Measurements from ENCODE around the gene CXXC5. TPM values are rescaled to one million over a fixed set of nuclear protein-coding genes. Genes with fewer than 3 reads are reported as not detected.
A peak's percentile ranks its signal among the peaks of the same experiment; 100 is the strongest.

CXXC5 gene
- total RNA-seq, 1 experiment from 2014 or later, result 7.8 TPM

GRCh38 chr5:139708434-139708861 is 60.3 kb downstream of the CXXC5 start:
- Mint-ChIP-seq H3K36me3 (ENCODE audit: insufficient read depth, unreplicated experiment) (peaks cover 7% of the 10 kb centered on the region), H3K27ac (ENCODE audit: low read depth, unreplicated experiment) (no peak overlapping the region), H3K4me3 (ENCODE audit: unreplicated experiment) (no peak overlapping the region), H3K9me3 (ENCODE audit: unreplicated experiment) (no peaks in the 10 kb centered on the region), H3K4me1 (ENCODE audit: insufficient read depth, unreplicated experiment) (no peaks in the 10 kb centered on the region), H3K27me3 (ENCODE audit: insufficient read depth, unreplicated experiment) (peaks cover 16% of the 10 kb centered on the region)
- no TSS peak for BruUV-seq (replicated peaks)
- ChIA-PET POLR2A (interaction anchor here (0.6 kb wide), 1 partner anchor 21 kb away, joined by 3 read pairs; no protein-coding TSS in a partner anchor), CTCF (interaction anchor here (0.6 to 1.8 kb wide), 8 partner anchors 27 to 403 kb away, joined by 3 to 6 read pairs (median 4); no protein-coding TSS in a partner anchor)
- TF ChIP-seq CTCF (IDR thresholded peaks at IDR 0.05; ENCODE audit: unreplicated experiment), result no peak
- DNase-seq (ENCODE audit: unreplicated experiment), result no peak
- intact Hi-C loops (cut with micrococcal nuclease), result no loop called here

DNA sequence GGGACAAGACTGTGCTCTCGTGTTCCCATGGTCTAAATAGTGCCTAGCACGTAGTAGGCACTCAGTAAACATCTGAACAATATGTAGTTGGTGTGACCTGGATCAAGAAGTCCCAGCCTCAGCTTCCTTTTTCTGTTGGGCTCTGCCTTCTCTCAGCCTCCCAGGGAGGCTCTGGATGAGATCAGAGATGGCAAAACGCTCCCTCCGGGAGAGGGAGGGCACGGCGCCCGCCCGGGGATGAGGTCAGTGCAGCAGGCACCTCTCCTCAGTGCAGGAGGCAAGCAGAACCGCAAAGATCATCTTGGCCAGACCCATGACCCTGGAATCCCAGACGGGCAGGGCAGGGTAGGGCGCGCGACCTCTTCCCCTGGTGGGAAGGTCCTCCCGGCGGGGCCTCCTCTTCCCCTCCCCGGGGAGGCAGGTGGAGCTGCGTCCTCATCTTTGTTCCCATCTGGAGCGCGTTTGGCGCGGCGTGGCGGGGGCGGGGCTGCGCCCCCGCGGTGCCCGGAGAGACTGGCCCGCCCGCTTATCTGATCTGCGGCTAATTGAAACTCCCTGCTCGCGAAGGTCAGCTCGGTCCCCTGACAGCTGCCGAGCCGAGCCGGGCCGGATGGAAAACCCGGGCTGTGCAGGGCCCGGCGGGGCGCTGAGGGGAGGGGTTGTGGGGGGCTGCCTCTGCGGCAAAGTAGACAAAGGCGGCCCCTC is 60.9 kb downstream of the CXXC5 start:
- no TSS peak for BruUV-seq (replicated peaks)
- no peak for TF ChIP-seq CTCF (IDR thresholded peaks at IDR 0.05; ENCODE audit: unreplicated experiment)
- Mint-ChIP-seq H3K9me3 (ENCODE audit: unreplicated experiment) (no peaks in the 10 kb centered on the region), H3K4me3 (ENCODE audit: unreplicated experiment) (no peak overlapping the region), H3K4me1 (ENCODE audit: insufficient read depth, unreplicated experiment) (no peaks in the 10 kb centered on the region), H3K27ac (ENCODE audit: low read depth, unreplicated experiment) (no peak overlapping the region), H3K36me3 (ENCODE audit: insufficient read depth, unreplicated experiment) (peaks cover 3% of the 10 kb centered on the region), H3K27me3 (ENCODE audit: insufficient read depth, unreplicated experiment) (peaks cover 16% of the 10 kb centered on the region)
- ChIA-PET POLR2A (interaction anchor here (0.6 kb wide), 1 partner anchor 295 kb away, joined by 3 read pairs; no protein-coding TSS in a partner anchor), CTCF (interaction anchor here (0.6 to 1.8 kb wide), 6 partner anchors 27 to 287 kb away, joined by 3 to 6 read pairs (median 4); no protein-coding TSS in a partner anchor)
- DNase-seq (ENCODE audit: unreplicated experiment), result no peak
- intact Hi-C loops (cut with micrococcal nuclease), result no loop called here

DNA sequence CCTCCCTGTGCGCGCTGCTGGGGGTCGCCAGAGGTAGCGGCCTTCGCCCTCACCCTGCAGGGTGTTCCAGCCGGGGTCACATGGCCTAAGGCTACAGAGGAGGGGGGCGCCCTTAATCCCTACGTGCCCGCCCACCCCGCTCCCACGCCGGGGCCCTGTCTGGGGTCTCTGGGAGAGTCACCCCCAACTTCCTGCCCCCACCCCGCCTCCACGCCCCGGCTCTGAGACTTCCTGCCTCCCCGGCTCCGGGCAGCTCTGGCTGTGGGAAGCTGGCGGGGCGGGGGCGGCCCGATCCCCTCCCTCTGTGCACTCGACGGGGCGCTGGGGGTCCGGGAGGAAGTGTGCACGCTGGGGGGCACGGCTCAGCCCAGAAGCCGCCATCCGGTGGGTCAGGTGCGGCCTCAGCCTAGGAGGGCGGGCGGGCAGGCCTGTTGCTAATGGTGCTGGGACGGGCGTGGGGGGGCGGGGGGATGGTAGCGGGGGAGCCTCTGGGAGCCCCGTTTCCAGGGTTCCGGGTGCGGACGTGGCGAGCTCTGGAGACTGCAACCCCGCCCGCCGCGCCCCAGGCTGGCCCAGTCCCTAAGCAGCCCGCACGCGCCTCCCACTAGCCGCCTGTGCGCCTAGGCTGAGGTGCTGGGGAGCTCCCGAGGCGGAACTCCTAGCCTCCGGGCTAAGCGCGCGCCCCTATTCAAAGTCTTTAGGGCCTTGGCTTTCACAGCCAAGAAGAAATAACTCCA is 61.6 kb downstream of the CXXC5 start:
- POLR2A ChIA-PET, result interaction anchor here (0.6 to 1.7 kb wide), 2 partner anchors 101 to 295 kb away, joined by 3 to 9 read pairs; no protein-coding TSS in a partner anchor
- peaks cover 16% of the 10 kb centered on the region for H3K27me3 Mint-ChIP-seq (ENCODE audit: insufficient read depth, unreplicated experiment)
- H3K27ac Mint-ChIP-seq (ENCODE audit: low read depth, unreplicated experiment), result no peak overlapping the region
- no peak for DNase-seq (ENCODE audit: unreplicated experiment)
- H3K9me3 Mint-ChIP-seq (ENCODE audit: unreplicated experiment), result no peaks in the 10 kb centered on the region
- BruUV-seq (replicated peaks), result no TSS peak
- H3K4me3 Mint-ChIP-seq (ENCODE audit: unreplicated experiment), result peak overlapping the region; percentile 66
- no peaks in the 10 kb centered on the region for H3K4me1 Mint-ChIP-seq (ENCODE audit: insufficient read depth, unreplicated experiment)
- CTCF ChIA-PET, result interaction anchor here (0.6 to 1.8 kb wide), 4 partner anchors 55 to 286 kb away, joined by 3 to 5 read pairs (median 4); no protein-coding TSS in a partner anchor
- intact Hi-C loops (cut with micrococcal nuclease), result no loop called here
- H3K36me3 Mint-ChIP-seq (ENCODE audit: insufficient read depth, unreplicated experiment), result no peaks in the 10 kb centered on the region
- TF ChIP-seq CTCF (IDR thresholded peaks at IDR 0.05; ENCODE audit: unreplicated experiment), result no peak
